Measurements from ENCODE around the gene TRIM31.

GRCh38 chr6:30071858-30072257 is 41.0 kb downstream of the TRIM31 start:
- TF ChIP-seq CTCF (IDR thresholded peaks at IDR 0.05) = no peak
- no peak for TF ChIP-seq POLR2A (IDR thresholded peaks at IDR 0.05)
- no peak for TF ChIP-seq EP300 (IDR thresholded peaks at IDR 0.05)

Measured in tibial nerve (tissue), 4 donors.